NCI-H146 treated with DMSO at 0.1 percent for 48 hours (cell line): ENCODE data around the gene ITGAX.
"Not testable (repeated sequence)": the region's sequence is repeated elsewhere in the genome, so short reads cannot be mapped to it uniquely, and the experiment has no call there.

ENCODE experiments used
- DNase-seq: peaks from one replicate; lab custom pipeline; 2025; ENCODE audit not compliant: unreplicated experiment; lab: John Stamatoyannopoulos, UW

Gene ITGAX

GRCh38 chr16:31404353-31405064 is 49.5 kb downstream of the ITGAX start:
- no peak for DNase-seq

DNA sequence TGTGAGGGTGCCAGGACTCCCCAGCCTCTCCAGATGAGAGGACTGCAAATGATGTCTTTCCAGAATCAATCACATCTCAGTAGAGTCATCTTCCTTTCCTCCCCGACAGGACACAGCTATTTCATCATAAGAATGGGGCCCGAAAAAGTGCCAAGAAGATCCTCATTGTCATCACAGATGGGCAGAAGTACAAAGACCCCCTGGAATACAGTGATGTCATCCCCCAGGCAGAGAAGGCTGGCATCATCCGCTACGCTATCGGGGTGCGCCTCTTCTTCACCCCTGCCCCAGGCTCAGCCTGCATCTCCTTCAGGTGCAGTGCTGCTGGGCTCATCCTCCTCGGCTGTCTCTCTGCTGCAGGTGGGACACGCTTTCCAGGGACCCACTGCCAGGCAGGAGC is 52.4 kb downstream of the ITGAX start:
- DNase-seq = no peak

DNA sequence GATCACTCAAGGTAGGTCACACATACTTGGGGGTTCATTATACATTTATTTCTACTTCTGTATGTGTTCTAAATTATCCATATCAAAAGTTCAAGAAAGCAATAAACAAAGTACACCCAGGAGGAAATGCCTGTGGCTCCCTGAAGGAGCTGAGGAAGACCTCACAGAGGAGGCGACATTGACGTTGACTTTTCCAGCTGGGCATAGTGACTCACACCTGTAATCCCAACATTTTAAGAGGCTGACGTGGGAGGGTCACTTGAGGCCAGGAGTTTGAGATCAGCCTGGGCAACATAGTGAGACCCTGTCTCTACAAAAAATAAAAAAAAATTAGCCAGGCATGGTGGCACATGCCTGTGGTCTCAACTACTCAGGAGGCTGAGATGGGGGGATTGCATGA is 54.5 kb downstream of the ITGAX start:
- DNase-seq = no peak

- DNase-seq = no peak
These were observed 55.1 kb downstream of the ITGAX start for GRCh38 chr16:31410082-31410481.

DNA sequence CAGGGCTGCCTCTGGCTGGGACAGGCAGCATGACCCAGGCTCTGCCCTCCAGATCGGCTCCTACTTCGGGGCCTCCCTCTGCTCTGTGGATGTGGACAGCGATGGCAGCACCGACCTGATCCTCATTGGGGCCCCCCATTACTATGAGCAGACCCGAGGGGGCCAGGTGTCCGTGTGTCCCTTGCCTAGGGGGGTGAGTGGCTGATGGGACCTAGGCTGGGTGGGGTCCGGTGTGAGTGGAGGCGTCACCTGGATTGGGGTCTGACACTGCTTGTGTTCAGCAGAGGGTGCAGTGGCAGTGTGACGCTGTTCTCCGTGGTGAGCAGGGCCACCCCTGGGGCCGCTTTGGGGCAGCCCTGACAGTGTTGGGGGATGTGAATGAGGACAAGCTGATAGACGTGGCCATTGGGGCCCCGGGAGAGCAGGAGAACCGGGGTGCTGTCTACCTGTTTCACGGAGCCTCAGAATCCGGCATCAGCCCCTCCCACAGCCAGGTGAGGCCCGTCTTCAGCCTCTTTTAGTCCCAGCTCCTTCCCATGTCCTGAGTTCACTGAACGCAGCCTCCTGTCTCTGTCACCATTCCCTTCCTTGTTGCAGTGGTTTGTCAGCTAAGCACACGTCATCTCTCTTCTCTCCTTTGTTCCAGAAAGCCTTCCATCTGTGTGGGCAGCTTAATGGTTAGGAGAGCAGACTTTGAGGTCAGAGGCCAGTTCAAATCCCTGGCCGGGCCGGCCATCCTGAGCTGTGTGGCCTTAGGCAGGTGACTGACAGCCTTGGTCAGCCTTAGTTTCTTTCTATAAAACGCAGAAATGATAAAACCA is 56.3 kb downstream of the ITGAX start:
- no peak for DNase-seq

GRCh38 chr16:31412750-31413149 is 57.8 kb downstream of the ITGAX start:
- DNase-seq = no peak

- DNase-seq = no peak
These were observed 58.4 kb downstream of the ITGAX start for GRCh38 chr16:31413381-31413780.

DNA sequence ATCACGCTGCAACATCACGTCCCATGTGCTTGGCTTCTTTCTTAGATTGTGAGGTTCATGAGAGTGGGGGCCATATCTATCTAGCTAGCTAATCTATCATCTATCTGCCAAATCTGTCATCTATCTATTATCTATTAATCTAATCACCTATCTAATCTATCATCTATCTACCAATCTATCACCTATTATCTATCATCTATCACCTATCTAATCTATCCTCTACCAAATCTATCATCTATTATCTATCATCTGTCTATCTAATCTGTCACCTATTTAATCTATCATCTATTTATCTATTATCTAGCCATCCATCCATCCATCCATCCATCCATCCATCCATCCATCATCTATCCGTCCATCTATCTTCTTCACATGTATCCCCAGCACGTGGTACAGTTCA is 59.0 kb downstream of the ITGAX start:
- no peak for DNase-seq

GRCh38 chr16:31414706-31415105 is 59.7 kb downstream of the ITGAX start:
- DNase-seq = no peak

DNA sequence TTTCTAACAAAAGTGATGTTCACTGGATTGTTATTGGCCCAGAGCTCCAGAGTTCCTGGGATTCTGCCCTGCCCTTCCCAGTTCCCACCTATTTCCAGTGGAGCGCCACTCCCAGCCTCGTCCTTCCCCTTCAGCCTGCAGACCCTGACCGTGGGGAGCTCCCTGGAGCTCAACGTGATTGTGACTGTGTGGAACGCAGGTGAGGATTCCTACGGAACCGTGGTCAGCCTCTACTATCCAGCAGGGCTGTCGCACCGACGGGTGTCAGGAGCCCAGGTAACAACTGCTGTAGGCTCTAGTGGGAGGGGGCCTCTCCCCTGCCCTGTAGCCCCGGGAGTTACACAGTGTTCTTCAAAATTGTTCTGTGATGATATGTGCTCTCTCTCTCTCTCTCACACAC is 61.4 kb downstream of the ITGAX start:
- no peak for DNase-seq

DNA sequence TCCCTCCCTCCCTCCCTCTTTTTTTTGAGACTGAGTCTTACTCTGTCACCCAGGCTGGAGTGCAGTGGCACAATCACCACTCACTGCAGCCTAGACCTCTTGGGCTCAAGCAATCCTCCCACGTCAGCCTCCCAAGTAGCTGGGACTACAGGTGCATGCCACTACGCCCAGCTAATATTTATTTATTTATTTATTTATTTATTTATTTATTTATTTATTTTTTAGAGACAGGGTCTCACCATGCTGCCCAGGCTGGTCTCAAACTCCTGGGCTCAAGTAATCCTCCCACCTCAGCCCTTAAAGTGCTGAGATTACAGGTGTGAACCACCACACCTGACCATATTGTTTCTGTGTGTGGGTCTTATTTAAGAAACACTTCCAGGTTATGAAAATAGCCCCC is 62.1 kb downstream of the ITGAX start:
- DNase-seq = not testable (repeated sequence)

DNA sequence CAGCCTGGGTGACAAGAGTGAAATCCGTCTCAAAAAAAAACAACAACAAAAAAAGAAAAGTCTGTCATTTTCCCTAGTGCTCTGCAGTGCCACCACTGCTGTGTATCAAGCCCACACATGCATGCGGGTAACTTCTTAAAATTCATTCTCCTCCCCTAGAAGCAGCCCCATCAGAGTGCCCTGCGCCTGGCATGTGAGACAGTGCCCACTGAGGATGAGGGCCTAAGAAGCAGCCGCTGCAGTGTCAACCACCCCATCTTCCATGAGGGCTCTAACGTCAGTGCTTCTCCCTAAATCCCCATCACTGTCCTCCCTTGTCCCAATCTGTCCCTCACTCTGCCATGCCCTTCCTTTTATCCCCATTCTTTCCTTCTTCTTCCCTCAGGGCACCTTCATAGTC is 62.9 kb downstream of the ITGAX start:
- no peak for DNase-seq

DNA sequence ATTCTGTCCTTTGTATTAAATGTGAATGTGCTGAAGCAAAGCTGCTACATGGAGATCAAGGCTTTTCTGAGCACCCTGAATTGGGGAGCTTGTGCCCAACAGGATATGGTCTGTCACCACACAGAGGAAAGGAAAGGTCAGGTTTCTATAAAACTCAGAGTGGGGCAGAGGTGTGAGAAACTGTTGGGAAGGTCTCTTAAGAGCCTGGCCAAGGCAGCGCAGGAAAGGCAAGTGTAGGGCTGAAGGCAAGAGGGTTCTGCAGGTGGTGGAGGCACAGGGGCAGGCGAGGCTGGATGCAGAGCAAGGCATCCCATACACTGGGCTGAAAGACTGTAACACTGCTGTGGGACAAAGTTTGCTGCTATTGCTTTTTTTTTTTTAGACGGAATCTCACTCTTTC is 65.1 kb downstream of the ITGAX start:
- no peak for DNase-seq

DNA sequence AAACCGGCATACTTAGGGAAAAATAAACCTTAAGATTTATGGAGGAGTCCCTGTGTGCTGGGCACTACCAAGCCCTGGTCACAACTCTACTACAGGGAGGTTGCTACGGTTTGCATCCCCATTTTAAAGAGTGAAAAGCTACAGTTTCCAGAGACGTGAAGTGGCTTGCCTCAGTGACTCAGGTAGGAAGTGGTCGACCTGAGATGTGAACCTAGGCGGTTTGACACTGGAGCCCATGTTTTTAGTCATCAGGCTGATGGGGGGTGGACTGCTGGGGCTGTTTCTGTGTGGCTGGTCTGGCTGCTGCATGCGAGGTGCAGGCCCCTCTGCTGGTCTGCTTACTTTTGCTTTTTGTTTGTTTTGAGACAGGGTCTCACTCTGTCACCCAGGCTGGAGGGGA is 66.6 kb downstream of the ITGAX start:
- no peak for DNase-seq

DNA sequence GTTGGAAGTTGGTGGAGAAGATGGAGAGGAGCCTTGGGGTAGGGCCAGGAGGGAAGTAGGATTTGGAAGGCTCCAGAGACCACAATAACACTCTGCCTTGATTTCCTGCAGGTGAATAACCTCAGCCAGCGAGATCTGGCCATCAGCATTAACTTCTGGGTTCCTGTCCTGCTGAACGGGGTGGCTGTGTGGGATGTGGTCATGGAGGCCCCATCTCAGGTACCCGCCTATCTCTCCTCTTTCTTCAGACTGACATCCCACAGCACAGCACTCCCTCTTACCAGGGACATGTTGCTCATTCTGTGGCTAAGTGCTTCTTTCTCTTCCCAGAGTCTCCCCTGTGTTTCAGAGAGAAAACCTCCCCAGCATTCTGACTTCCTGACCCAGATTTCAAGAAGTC is 68.3 kb downstream of the ITGAX start:
- no peak for DNase-seq

GRCh38 chr16:31423801-31424200 is 68.8 kb downstream of the ITGAX start:
- DNase-seq = no peak

DNA sequence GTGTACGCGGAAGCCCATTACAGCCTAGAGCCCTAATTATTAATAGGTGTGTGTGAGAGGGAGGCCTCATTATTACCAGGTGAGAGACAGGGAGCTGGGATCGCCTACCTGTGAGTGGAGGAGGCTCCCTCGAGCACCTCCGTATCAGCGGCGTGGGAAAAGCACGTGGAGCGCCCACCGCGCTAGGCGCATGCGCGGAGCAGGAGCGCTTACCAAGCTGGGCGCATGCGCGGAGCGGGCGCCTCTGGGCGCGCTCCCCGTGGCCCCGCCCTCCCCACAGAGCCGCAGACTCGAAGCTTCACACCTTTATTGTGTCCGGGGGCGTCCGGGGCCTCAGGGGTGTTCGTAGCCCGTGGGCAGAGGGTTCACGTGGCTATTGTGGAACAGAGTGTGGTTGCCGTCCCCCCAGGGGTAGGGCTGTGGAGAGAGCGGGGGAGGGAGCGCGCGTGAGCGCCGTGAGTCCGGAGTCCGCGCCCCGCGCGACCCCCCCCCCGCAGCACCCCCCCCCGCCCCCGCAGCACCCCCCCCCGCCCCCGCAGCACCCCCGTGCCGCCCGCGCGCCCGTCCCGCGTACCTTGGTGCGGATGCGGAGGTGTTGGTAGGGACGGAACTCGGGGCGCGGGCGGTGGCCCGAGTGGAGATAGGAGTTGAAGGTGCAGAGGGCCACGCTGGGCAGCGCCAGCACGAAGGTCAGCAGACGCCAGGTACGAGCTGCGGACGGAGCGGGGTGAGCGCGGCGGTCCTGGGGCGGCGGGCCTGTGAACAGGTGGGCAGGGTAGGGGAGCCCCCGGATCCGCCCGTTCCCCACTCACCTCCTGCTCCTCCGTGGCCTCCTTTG is 72.7 kb downstream of the ITGAX start:
- no peak for DNase-seq

GRCh38 chr16:31428279-31428597 is 73.3 kb downstream of the ITGAX start, which contains the start of gene COX6A2:
Gene COX6A2 (minus strand): TSS chr16:31428360. CDS start chr16:31428325, 35 bp downstream.
- DNase-seq = no peak

DNA sequence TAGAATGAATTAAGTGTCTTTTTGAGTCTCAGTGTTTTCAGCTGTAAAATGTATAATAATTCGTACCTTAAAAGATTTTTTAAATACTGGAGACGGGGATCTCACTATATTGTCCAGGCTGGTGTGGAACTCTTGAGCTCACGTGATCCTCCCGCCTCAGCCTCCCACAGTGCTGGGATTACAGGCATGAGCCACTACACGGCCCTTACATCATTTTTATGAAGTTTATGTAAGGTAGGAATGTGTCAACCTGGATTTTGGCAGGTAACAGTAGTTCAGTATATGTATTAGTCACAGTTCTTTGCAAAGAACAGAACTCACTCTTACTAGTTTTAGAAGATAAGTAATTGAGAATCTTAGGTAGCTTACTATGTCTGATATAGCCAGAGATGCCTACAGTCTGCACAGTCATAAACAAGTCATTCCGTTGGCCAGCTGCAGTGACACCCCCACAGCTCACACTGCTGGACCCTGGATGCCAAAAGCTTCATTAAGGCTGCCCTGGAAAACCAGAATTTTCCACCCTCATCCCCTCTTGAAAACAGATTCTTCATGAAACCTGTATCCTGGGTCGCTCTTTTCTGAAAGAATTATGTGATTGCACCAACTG is 73.8 kb downstream of the ITGAX start:
- no peak for DNase-seq

GRCh38 chr16:31429314-31429713 is 74.3 kb downstream of the ITGAX start:
- DNase-seq = no peak

DNA sequence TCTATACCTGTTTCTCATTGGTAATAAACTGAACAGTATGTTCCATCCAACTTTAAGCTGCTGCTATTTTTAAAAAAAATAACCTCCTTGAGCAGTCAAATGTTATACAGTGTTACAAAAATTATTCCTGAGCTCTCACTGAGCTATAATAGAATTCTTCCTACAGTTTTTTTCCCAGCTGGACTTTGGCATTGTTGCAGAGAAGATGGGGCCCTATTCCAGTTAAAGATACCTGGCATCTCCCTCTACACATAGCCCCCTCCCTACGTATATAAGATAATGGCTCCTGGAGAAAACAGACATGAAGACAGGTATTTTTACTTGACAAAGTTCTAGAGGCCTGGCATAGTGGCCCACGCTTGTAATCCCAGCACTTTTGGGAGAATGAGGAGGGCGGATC is 74.8 kb downstream of the ITGAX start:
- no peak for DNase-seq
